Keratinocyte (primary cell): ENCODE results near the gene SNX24. TPM values are rescaled to one million over a fixed set of nuclear protein-coding genes. Genes with fewer than 3 reads are reported as not detected.

Experiments
- DNase-seq: peaks from one replicate; pipeline ENCODE4 v3.0.0-alpha.2; 2011; ENCODE audit warnings: low read depth, missing footprints, low spot score
- FAIRE-seq: peaks from 2 replicates; lab custom pipeline; 2011; peaks lifted over from hg19 to GRCh38; lab: Jason Lieb, UNC
- H2AFZ ChIP-seq: 2 replicates; pipeline ENCODE4 v1.6.0; 2012; ENCODE audit warnings: low read length, control low read depth, inconsistent platforms; ENCODE audit not compliant: control insufficient read depth
- H3K27ac ChIP-seq: 2 replicates; pipeline ENCODE4 v1.5.1; 2011; ENCODE audit warnings: low read length; ENCODE audit not compliant: control insufficient read depth, insufficient read depth
- H3K27me3 ChIP-seq: 3 replicates; pipeline ENCODE4 v1.6.0; 2011; ENCODE audit warnings: low read length; ENCODE audit not compliant: control insufficient read depth, insufficient read depth; ENCODE audit errors: extremely low read depth
- H3K36me3 ChIP-seq, 2 experiments: 2 replicates in 1 of 2; 3 replicates in 1 of 2; pipeline ENCODE4 v1.5.1; 2011; ENCODE audit warnings: low read length in 2 of 2, mild to moderate bottlenecking in 1 of 2; ENCODE audit not compliant: control insufficient read depth in 2 of 2, insufficient read depth in 2 of 2; ENCODE audit errors: extremely low read depth in 1 of 2
- H3K4me1 ChIP-seq: 3 replicates; pipeline ENCODE4 v1.5.1; 2011; ENCODE audit warnings: low read length; ENCODE audit not compliant: control insufficient read depth, insufficient read depth; ENCODE audit errors: extremely low read depth
- H3K4me2 ChIP-seq: 3 replicates; pipeline ENCODE4 v1.6.0; 2011; ENCODE audit warnings: low read depth, low read length; ENCODE audit not compliant: control insufficient read depth, insufficient read depth; ENCODE audit errors: extremely low read depth
- H3K4me3 ChIP-seq, 3 experiments: fragments of 200-600 bp in 1 of 3; sonication (generic) in 1 of 3; 2 replicates in 2 of 3; 3 replicates in 1 of 3; pipeline ENCODE4 v1.5.1; 2011 to 2016; ENCODE audit warnings: low read length in 3 of 3, mild to moderate bottlenecking in 3 of 3, control low read depth in 2 of 3, inconsistent platforms in 1 of 3, low read depth in 1 of 3, mixed read lengths in 1 of 3, mixed run types in 1 of 3, moderate library complexity in 1 of 3; ENCODE audit not compliant: control insufficient read depth in 2 of 3, insufficient read depth in 2 of 3; ENCODE audit errors: extremely low read depth in 1 of 3
- H3K79me2 ChIP-seq: 2 replicates; pipeline ENCODE4 v1.6.0; 2012; ENCODE audit warnings: low read length; ENCODE audit not compliant: control insufficient read depth, insufficient read depth
- H3K9ac ChIP-seq: 3 replicates; pipeline ENCODE4 v1.6.0; 2011; ENCODE audit warnings: low read length; ENCODE audit not compliant: control insufficient read depth, insufficient read depth; ENCODE audit errors: extremely low read depth
- H3K9me1 ChIP-seq: 3 replicates; pipeline ENCODE4 v1.6.0; 2011; ENCODE audit warnings: low read length; ENCODE audit not compliant: control insufficient read depth, insufficient read depth; ENCODE audit errors: extremely low read depth
- H3K9me3 ChIP-seq: 2 replicates; pipeline ENCODE4 v1.5.1; 2012; ENCODE audit warnings: low read depth, low read length; ENCODE audit not compliant: control insufficient read depth
- H4K20me1 ChIP-seq: 3 replicates; pipeline ENCODE4 v1.6.0; 2011; ENCODE audit warnings: low read length; ENCODE audit not compliant: control insufficient read depth, insufficient read depth; ENCODE audit errors: extremely low read depth
- EZH2 ChIP-seq: IDR thresholded peaks from one replicate; pipeline ENCODE4 v1.6.1; 2012; ENCODE audit warnings: inconsistent platforms, mild to moderate bottlenecking, low read length, moderate library complexity
- dilution Hi-C: fragments of 300-500 bp; cut with MboI; formaldehyde crosslinking; loops from one replicate; pipeline ENCODE4 v1.7.0; 2020; ENCODE audit warnings: low sequenced_read_pairs; ENCODE audit not compliant: extremely low pct_ligation_motif_present
- polyA plus RNA-seq, 5 experiments: library from polyadenylated mRNA; depleted of rRNA in 3 of 5; stranded (reverse) in 3 of 5; stranded (forward) in 1 of 5; unstranded in 1 of 5; fragments of >200 nt; gene quantifications; 1 replicate in 1 of 5; 2 replicates in 3 of 5; 3 replicates in 1 of 5; pipeline versions ENCODE4 v1.2.1 to v1.2.3, GENCODE V29; 2011 to 2012; ENCODE audit warnings: missing spikeins in 2 of 5, low read depth in 1 of 5, low replicate concordance in 1 of 5
- TF ChIP-seq, protein P1 (sequence below), 3 experiments: IDR thresholded peaks in 1 of 3; conservative IDR thresholded peaks in 1 of 3; optimal IDR thresholded peaks in 1 of 3; 2 replicates in 2 of 3; 3 replicates in 1 of 3; pipeline versions ENCODE3 to v1.5.1; 2011; ENCODE audit warnings: low read length in 3 of 3, mild to moderate bottlenecking in 3 of 3, moderate library complexity in 2 of 3, control low read depth in 1 of 3, inconsistent platforms in 1 of 3; ENCODE audit not compliant: insufficient read depth in 2 of 3; ENCODE audit errors: extremely low read depth in 1 of 3

The SNX24 gene
- polyA plus RNA-seq, 1 donor (not counting 4 experiments of a cell fraction or from before 2014, with no cell fraction given), result 15.0 TPM

DNA sequence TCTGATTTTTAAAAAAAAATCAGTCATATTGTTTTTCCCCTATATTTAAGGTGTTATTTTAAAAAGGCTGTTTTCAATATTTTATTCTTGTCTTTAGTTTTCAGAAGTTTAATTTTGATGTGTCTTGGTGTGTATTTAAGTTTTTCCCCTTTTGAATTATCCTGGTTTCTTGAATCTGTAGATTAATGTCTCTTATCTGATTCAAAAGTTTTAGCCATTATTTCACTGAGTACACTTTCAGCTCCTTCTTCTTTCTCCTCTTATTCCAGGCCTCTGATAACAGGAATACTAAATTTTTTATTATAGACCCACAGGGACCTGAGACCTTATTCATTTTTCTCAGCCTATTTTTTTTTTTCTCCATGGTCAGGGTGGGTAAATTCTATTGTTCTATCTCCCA lies 109.3 kb downstream of the SNX24 start:
- Histone ChIP-seq H3K27ac (no peak overlapping the region), H2AFZ (no peak overlapping the region), H3K9me1 (no peaks in the 10 kb centered on the region), H3K36me3 (peaks cover 0 to 4% of the 10 kb centered on the region in 2 experiments), H3K9me3 (no peaks in the 10 kb centered on the region), H3K4me1 (no peaks in the 10 kb centered on the region), H4K20me1 (no peaks in the 10 kb centered on the region), H3K4me3 (no peak overlapping the region), H3K79me2 (no peaks in the 10 kb centered on the region), H3K27me3 (no peaks in the 10 kb centered on the region), H3K4me2 (no peak overlapping the region), H3K9ac (no peak overlapping the region)
- DNase-seq, result no peak
- TF ChIP-seq, protein P1, sequence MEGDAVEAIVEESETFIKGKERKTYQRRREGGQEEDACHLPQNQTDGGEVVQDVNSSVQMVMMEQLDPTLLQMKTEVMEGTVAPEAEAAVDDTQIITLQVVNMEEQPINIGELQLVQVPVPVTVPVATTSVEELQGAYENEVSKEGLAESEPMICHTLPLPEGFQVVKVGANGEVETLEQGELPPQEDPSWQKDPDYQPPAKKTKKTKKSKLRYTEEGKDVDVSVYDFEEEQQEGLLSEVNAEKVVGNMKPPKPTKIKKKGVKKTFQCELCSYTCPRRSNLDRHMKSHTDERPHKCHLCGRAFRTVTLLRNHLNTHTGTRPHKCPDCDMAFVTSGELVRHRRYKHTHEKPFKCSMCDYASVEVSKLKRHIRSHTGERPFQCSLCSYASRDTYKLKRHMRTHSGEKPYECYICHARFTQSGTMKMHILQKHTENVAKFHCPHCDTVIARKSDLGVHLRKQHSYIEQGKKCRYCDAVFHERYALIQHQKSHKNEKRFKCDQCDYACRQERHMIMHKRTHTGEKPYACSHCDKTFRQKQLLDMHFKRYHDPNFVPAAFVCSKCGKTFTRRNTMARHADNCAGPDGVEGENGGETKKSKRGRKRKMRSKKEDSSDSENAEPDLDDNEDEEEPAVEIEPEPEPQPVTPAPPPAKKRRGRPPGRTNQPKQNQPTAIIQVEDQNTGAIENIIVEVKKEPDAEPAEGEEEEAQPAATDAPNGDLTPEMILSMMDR (optimal IDR thresholded peaks at IDR 0.05 in 1 of 3, IDR thresholded peaks at IDR 0.05 in 1 of 3, conservative IDR thresholded peaks at IDR 0.05 in 1 of 3; ENCODE audit: extremely low read depth in 1 of 3, insufficient read depth in 2 of 3, low read length in 3 of 3), result no peak
- TF ChIP-seq EZH2, result no peak
- dilution Hi-C loops, result no loop called here
- no peak for FAIRE-seq

DNA sequence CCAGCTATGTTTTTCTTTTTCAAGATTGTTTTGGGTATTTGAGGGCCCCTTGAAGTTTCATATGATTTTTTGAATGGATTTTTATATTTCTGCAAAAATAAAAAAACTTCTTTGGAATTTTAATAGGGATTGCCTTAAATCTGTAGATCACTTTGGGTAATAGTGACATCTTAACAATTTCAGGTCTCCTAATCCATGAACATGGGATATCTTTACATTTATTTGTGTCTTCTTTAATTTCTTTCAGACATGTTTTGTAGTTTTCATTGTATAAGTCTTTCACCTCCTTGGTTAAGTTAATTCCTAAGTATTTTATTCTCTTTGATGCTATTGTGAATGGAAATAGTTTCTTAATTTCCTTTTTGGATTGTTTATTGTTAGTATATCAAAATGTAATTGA lies 112.0 kb downstream of the SNX24 start:
- DNase-seq (no peak), FAIRE-seq (no peak)
- Histone ChIP-seq H3K27me3 (no peaks in the 10 kb centered on the region), H3K9me3 (no peaks in the 10 kb centered on the region), H3K36me3 (no peaks in the 10 kb centered on the region), H4K20me1 (no peaks in the 10 kb centered on the region), H3K4me1 (no peaks in the 10 kb centered on the region), H3K9ac (no peak overlapping the region), H2AFZ (no peak overlapping the region), H3K79me2 (no peaks in the 10 kb centered on the region), H3K4me3 (no peak overlapping the region), H3K4me2 (no peak overlapping the region), H3K9me1 (no peaks in the 10 kb centered on the region), H3K27ac (no peak overlapping the region)
- TF ChIP-seq, protein P1 (optimal IDR thresholded peaks at IDR 0.05 in 1 of 3, IDR thresholded peaks at IDR 0.05 in 1 of 3, conservative IDR thresholded peaks at IDR 0.05 in 1 of 3; ENCODE audit: extremely low read depth in 1 of 3, insufficient read depth in 2 of 3, low read length in 3 of 3), result no peak
- TF ChIP-seq EZH2, result no peak
- dilution Hi-C loops, result no loop called here
